Measurements from ENCODE around the gene CRELD1.
"Not testable (repeated sequence)": the region's sequence is repeated elsewhere in the genome, so short reads cannot be mapped to it uniquely, and the experiment has no call there.

The CRELD1 gene, protein sequence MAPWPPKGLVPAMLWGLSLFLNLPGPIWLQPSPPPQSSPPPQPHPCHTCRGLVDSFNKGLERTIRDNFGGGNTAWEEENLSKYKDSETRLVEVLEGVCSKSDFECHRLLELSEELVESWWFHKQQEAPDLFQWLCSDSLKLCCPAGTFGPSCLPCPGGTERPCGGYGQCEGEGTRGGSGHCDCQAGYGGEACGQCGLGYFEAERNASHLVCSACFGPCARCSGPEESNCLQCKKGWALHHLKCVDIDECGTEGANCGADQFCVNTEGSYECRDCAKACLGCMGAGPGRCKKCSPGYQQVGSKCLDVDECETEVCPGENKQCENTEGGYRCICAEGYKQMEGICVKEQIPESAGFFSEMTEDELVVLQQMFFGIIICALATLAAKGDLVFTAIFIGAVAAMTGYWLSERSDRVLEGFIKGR

DNA sequence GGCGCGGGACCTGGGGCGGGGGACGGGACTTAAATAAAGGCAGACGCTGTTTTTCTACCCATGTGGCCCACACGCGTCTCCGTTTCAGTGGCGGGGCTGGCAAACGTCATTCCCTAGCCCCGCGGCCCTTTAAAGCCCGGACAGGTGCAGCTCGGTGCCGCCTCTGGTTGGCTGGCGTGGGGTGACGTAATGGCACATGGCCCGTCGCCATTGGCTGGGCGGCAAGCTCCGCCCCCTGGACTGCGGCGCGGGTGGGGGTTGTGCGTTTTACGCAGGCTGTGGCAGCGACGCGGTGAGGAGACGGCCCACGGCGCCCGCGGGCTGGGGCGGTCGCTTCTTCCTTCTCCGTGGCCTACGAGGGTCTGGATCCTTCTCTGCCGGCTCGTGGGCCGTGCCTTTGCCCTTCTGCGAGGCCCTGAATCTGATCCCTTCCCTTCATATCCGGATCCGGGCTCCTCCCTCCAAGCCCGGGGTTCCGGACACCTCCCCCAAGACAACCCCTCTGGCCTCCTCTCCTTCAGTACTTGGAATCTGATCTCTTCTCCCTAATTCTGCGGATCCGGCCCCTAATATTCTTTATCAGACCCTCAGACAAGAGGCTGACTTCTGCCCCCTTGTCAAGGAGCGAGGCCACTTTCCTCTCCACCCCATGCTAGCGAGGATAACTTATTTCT is at the start of gene CRELD1:
Gene CRELD1, plus strand, starts transcription at position 274 of the 674 bp plus-strand sequence. CDS start 605 bp downstream, outside the sequence.
- peak in 1 of 2 experiments; percentile 55 for DNase-seq (ENCODE audit: low read depth in 2 of 2)

DNA sequence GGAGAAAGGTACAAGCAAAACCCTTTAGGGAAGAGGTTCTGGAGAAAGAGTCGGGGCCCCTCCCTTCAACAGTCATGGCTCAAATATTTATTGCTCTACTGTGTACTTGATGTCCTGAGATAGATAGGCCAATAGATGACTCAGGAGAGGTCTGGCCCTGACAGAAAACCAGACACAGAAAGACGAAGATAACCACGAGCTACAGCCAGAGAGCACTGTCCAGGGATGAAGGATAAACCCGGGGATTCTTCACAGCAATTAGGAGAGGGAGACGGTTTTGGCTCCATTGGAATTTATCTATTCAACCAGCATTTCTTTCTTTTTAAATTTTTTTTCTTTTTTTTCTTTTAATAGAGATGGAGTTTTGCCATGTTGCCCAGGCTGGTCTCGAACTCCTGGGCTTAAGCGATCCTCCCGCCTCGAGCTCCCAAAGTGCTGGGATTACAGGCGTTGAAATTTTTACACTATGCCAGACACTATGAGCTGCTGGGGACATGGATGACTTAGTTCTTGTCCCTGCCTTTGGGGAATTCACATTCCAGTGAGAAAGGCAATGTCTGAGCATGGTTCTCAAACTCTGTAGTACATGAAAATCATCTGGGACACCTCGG is 49.0 kb upstream of the CRELD1 start:
- peak; percentile 50 to 57 for DNase-seq (ENCODE audit: low read depth in 2 of 2)

DNA sequence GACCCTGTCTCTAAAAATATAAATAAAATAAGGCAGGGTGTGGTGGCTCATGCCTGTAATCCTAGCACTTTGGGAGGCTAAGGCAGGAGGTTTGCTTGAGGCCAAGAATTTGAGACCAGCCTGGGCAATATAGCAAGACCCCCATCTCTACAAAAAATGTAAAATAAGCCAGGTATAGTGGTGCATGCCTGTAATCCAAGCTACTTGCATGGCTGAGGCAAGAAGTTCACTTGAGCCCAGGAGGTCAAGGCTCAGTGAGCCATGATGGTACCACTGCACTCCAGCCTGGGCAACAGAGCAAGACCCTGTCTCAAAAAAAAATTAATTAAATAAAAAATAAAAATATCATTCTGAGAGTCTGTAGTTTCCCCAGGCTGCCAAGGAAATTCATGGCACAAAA is 47.3 kb upstream of the CRELD1 start:
- DNase-seq (ENCODE audit: low read depth in 2 of 2) = no peak

DNA sequence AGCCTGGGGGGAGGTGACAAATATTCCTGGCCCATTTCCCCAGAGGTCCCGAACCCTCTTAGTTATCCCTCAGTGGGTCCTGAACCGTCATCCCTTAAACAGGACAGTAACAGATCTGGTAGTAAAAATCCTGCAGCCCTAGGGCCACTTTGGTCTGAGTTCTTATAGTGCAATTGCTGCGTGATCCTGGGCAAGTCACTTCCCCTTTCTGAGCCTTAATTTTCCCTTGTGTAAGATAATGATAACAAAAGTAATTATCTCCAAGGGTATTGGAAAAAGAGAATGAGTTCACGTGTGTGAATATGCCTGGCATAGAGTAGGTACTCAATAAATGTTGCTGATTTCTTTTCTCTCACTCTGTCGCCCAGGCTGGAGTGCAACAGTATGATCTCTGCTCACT is 46.2 kb upstream of the CRELD1 start:
- no peak for DNase-seq (ENCODE audit: low read depth in 2 of 2)

DNA sequence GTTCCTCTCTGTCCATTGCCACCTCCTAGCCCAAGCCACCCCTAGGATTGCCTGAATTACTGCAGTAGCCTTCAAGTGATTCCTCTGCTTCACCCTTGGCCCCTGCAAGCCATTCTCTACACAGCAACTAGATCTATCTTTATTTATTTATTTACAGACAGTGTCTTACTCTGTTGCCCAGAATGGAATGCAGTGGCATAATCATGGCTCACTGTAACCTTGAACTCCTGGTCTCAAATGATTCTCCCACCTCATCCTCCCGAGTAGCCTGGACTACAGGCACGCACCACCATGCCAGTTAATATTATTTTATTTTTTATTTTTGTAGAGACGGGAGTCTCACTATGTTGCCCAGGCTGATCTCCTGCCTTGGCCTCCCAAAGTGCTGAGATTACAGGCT is 45.1 kb upstream of the CRELD1 start:
- no peak for DNase-seq (ENCODE audit: low read depth in 2 of 2)

DNA sequence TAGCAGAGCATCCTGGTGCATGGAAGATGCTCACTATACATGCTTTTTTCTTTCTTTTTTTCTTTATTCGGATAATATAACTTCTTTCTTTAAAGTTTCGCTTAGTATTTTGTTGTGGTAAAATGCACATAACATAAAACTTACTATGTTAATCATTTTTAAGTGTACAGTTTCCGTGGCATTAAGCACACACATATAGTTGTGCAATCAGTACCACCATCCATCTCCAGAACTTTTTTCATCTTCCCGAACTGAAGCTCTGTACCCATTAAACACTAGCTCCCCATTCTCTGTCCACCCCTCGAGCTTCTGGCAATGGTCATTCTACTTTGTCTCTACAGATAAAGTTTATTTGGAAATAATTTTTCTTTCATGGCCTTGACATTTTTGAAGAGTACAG is 44.2 kb upstream of the CRELD1 start:
- DNase-seq (ENCODE audit: low read depth in 2 of 2) = no peak

DNA sequence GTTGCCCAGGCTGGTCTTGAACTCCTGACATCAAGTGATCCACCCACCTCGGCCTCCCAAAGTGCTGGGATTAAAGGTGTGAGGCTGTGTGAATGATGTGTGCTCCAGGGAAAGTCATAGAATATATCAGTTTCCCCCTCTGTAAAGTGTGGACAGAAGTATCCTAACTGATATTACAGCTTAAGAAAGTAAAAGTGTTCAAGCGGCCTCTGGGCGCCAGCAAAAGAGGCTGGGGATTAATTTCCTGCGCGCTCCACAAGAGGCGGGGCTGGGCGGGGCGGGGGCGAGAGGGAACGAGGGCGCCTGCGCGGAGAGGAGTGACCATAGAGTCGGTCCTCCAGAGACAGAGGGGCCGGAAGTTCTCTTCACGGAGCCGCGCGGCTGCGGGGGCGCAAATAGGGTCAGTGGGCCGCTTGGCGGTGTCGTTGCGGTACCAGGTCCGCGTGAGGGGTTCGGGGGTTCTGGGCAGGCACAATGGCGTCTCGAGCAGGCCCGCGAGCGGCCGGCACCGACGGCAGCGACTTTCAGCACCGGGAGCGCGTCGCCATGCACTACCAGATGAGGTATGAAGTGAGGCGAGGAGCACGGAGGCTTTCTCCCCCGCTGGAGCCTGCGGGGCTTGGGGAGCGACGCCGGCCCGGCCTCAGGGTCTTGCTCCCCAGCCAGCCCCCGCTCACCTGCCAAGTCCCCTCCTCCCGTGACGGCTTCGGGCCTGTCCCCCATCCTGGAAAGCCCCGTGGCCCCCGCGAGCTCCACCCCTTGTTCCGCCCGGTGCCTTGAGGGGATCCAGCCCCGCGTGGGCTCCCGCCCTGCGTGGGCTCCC is 43.2 kb upstream of the CRELD1 start, which contains the start of gene JAGN1:
Gene JAGN1, plus strand, starts transcription at position 362 of the 823 bp plus-strand sequence. Its CDS starts 113 bp downstream, at position 475.
- peak; percentile 75 to 78 for DNase-seq (ENCODE audit: low read depth in 2 of 2)

DNA sequence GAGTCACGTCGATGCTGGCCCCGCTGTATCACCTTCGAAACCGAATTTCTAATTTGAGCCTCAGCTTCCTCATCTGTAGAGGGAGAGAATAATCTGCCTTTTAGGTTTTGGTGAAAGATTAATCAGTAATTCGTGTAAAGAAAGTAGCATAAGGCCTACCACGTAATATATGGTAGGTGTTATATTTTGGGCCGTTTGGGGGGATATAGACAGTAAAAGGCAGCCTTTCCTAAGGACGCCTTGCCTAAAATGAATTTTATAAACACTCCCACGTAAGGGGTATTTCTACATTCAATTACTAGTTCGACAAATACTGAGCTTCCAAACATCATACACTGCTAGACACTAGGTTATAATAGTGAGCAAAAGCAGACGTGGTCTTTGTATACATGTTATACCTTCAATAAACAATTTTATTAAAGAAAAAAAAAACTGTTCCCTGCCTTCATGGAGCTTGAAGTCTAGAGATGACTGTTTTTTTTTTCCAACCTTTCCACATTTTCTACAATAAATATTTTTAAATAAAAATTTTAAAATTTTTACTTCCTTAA is 42.5 kb upstream of the CRELD1 start:
- no peak for DNase-seq (ENCODE audit: low read depth in 2 of 2)

DNA sequence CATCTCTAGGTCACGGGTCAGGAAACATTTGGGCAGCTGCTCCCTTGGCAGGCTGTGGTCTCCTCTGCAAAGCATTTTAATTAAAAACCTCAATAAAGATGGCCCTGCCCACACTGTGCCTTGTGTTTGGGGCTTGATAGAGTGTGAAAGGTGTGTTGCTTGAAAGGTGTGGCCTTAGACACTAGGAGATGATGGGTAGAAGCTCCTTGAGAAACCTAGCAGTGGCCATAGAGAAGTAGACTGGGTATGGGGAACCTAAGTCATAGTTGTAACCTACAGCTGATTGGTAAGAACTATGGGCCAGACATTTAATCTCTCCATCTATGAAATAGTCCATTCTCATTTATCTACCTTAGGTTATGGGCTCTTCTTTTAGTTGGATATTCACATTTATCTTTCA is 39.9 kb upstream of the CRELD1 start:
- no peak for DNase-seq (ENCODE audit: low read depth in 2 of 2)

DNA sequence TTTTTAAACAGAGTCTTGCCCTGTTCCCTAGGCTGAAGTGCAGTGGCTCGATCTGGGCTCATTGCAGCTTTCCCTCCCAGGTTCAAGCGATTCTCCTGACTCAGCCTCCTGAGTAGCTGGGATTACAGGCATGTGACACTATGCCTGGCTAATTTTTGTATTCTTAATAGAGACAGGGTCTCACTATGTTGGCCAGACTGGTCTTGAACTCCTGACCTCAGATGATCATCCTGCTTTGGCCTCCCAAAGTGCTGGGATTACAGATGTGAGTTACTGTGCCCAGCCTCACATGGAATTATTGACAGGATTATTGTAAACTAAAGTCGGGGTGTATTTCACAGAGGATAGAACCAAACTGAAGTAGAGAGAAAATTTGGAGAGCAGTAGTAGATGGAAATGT is 37.9 kb upstream of the CRELD1 start:
- DNase-seq (ENCODE audit: low read depth in 2 of 2) = not testable (repeated sequence)

DNA sequence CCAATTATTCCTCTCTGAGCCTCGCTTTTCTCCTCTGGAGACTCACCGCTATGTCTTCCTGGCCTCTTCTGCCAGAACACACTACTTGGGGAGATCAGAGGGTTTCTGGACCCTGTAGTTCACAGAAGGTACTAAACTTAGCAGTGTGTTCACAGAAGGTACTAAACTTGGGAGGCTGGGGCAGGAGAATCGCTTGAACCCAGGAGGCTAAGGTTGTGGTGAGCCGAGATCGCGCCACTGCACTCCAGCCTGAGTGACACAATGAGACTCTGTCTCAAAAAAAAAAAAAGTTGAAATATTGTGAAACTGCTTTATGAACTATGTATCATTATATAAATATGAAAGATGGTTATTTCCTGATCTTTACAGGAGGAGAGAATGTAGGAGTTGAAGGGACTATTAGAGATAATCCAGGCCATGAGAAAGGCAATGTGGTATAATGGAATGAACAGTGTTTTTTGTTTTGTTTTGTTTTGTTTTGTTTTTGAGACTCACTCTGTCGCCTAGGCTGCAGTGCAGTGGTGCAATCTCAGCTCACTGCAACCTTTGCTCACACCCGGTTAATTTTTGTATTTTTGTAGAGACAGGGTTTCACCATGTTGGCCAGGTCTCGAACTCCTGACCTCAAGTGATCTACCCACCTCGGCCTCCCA is 36.8 kb upstream of the CRELD1 start:
- DNase-seq (ENCODE audit: low read depth in 2 of 2) = not testable (repeated sequence)

DNA sequence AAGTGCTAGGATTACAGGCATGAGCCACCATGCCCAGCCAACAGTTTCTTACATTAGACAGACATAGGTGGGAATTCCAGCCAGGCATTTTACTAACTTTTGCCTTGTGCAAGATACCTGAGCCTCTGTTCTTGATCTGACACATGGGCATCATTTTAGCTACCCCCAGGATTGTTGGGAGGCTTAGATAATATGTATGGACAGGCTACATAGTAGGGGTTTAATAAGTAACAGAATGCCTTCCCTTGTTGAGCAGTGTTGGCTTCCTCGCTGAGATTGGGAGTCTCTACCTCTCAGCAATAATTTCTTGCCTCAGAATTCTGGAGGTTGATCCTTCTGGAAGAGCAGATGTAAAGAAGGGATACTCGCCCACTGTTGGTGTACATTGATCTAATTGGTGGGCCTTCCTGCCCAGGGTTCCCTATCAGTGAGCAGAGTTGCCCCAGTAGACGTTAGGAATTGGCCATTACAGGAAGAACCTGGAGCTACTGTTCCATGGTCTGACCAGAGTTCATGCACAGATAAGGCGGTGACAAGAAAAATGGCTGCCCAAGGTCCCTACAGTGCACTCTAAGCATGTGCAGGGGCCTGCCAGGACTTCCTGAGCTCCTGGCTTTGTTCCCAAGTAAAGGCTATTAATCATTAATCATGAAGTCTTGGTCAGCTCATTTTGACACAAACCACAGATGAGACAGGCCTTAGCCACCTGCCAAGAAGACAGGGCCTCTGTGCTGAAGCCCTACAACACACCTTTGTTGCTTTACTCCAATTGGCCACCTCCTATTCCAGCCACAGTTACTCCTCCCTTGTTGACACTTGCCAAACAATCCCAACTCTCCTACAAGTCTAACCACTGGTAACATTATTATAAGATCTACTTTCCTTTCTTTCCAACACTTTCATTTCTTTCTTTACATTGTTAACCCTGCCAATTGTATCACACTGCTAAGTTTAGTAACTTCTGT is 35.9 kb upstream of the CRELD1 start:
- DNase-seq (ENCODE audit: low read depth in 2 of 2) = no peak

DNA sequence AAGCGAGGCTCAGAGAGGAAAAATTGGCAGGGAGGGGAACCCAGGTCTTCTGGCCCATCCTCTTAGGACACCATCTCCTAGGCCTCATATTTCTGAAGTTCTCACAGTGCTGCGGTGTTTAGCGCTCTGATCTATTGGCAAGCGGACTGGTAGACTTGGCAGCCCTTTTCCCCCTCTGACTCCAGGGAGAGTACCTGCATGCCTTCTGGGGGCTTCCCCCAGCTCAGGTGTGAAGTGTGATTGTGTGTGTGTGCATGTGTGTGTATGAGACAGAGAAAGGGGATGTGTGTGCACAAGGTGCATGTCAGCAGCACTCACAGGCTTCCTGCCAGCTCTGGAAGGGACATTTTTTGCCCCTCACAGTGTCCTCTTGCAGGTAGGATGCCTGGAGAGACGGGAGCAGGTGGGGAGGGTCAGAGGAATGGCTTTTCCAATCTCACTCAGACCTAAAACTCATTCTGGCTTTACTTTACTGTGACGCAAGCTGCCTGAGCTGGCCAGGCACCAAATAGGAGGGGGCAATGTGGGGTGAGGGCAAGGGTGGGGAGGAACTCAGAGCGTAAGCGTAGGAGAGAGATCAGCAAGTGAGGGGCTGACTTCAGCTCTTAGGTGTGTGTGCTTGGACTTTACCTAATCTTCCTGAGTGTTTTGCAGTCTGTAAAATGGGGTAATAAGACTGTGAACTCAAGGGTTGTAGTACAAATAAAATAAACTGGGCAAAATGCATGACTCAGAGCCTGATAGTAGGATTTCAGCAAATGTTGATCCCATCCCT is 35.0 kb upstream of the CRELD1 start:
- DNase-seq (ENCODE audit: low read depth in 2 of 2) = no peak

DNA sequence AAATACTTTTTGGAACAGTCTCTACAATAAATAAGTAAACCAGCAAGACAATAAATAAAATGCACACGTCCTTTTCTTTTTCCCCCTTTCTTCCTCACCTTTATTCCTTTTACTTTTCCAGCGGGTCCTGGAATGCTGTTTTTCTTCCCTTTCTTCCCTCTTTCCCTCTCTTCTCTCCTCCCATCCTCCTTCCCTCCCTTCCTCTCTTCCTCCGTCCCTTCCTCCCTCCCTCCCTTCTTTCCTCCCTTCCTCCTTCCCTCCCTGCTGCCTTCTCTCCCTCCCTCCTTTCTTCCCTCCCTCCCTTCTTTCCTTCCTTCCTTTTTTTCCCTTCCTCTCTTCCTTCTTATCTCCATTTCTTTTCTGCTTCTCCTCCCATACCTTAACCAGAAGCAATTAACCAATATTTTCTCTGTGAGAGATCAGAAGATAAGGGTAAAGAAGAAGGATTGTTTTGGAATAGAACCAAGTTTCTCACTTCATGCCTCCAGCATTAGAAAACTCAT is 34.3 kb upstream of the CRELD1 start:
- DNase-seq (ENCODE audit: low read depth in 2 of 2) = no peak

DNA sequence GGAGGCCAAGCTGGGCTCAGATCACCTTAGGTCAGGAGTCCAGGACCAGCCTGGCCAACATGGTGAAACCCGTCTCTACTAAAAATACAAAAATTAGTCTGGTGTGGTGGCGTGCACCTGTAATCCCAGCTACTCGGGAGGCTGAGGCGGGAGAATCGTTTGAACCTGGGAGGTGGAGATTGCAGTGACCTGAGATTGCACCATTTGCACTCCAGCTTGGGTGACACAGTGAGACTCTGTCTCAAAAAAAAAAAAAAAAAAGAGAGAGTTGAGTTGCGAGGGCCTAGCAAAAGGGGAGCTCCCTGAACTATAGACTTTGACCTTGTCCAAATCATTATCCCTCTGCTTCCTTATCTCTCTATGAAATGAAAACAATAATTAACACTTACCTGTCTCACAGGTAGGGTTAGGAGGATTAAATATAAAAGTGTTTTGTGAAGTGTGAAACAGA is 32.6 kb upstream of the CRELD1 start:
- not testable (repeated sequence) for DNase-seq (ENCODE audit: low read depth in 2 of 2)

DNA sequence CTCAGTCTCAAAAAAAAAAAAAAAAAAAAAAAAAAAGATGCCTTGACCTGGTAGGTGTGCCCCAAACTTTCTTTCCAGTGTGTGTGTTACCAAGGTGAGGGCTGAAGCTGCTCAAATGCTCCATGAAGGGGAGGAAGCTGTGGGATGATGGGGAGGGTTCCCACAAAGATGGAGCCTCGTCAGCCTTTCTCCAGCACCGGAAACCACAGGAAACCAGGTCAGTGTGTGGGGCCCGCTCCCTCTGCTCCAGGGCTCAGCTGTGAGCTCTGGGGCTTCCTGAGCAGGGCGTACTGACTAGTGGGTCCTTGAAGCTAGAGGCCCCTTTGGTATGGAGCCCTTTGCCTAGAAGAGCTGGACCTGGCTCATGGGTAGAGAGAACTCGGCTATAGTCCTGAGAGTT is 31.7 kb upstream of the CRELD1 start:
- DNase-seq (ENCODE audit: low read depth in 2 of 2) = no peak

DNA sequence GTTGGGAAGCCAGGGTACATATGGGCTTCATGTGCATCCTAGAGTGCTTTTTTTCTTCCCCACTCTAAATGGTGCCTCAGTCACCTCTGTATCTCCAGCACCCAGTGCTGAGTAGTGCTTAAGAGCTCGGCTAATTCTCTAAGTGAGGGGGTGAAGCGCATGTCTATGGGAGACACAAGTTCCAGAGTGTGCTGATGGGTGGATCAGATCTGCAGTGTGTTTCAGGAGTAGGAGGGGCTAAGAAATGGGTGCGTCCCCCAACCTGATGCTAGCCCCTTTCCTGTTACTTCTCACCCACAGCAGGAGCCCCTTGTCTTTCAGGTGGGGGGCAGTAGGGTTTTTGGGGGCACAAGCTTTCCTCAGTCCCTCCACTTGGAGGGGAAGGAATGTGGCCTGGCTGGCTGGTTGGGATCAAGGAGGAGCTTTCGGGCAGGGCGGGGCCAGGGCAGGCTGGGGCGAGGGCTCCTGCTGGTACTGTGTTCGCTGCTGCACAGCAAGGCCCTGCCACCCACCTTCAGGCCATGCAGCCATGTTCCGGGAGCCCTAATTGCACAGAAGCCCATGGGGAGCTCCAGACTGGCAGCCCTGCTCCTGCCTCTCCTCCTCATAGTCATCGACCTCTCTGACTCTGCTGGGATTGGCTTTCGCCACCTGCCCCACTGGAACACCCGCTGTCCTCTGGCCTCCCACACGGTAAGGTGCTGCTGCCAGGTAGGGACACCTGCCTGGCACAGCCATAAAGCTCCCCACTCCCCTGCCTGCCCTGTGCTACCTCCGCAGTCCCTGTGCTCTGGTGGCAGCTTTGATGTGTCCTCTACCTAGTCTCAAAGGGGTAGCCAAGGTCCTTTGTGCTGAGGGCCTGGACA is 31.0 kb upstream of the CRELD1 start, which contains the start of gene IL17RE:
Gene IL17RE, plus strand, starts transcription at position 477 of the 866 bp plus-strand sequence. Its CDS starts 85 bp downstream, at position 562.
- DNase-seq (ENCODE audit: low read depth in 2 of 2) = no peak

Measured in fibroblast of skin of left quadriceps (primary cell).